Measurements from ENCODE around the gene ARL6IP1. TPM values are rescaled to one million over a fixed set of nuclear protein-coding genes. Genes with fewer than 3 reads are reported as not detected.
A peak's percentile ranks its signal among the peaks of the same experiment; 100 is the strongest.

ARL6IP1 gene
- polyA plus RNA-seq, 3 donors: 89.0 to 158 (median 142) TPM

DNA sequence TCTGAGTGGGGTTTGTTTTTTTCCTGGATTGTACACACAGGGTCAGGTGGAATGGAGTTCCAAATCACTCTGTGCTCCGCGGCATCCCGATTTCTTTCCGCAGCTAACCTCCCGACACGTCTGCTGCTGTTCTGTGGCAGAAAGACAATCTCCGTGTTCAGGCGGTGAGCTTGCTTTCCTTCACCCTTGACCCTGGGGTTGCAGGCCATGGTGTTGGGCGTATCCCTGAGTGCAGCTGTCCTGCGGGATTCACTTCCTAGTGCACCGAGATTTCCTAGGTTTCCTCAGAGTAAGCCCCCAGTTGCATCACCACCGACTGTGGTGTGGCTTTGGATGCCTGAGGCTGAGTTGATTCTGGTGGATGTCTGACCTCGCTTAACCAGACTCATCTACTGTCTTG lies 7.8 kb upstream of the ARL6IP1 start:
- H3K36me3 Mint-ChIP-seq: peaks cover 55 to 68% of the 10 kb centered on the region in 2 donors
- peak overlapping the region in 3 of 7 donors; percentile 33 to 61 (median 49) for H3K27ac Mint-ChIP-seq

DNA sequence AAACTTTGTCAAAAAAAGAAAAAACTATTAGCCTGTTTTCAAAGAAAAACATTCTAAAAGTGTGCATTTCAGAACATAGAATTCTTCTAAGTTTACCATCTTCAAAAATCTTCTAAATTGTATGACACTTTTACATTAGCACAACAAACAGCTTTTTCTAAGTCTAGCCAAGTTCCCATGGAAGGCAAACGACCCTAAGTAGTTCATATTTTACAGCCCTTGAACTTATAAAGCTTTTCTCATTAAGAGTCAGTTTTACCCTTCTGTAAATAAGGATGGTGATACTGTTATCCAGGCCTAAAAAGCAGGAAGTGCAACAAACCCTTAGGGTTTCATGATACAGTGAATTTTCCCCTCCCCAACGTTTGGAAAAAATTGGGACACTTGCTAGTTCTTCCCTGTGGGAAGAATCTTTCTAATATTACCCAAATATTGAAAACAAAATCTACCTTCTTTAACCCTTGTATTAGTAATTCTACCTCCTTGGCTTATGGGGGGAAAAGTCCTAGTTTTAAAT lies 4.0 kb upstream of the ARL6IP1 start:
- no peaks in the 10 kb centered on the region for H3K9me3 ChIP-seq (replicated peaks in 1 of 2; ENCODE audit: control insufficient read depth in 1 of 2, insufficient read depth in 1 of 2, low read length in 2 of 2)
- H3K79me2 ChIP-seq (ENCODE audit: insufficient read depth, low read length): peaks cover 52% of the 10 kb centered on the region
- peaks cover 27 to 40% of the 10 kb centered on the region in 2 donors for H3K36me3 ChIP-seq (replicated peaks in 1 of 2; ENCODE audit: control insufficient read depth in 1 of 2, insufficient read depth in 2 of 2, low read length in 2 of 2)
- Mint-ChIP-seq H3K4me1 (peaks cover 49% of the 10 kb centered on the region), H3K27me3 (ENCODE audit: low read depth in 3 of 3) (peaks cover 0 to 1% (median 0%) of the 10 kb centered on the region in 3 donors), H3K9me3 (peaks cover 0 to 2% (median 0%) of the 10 kb centered on the region in 7 donors), H3K27ac (peak overlapping the region in 4 of 7 donors; percentile 40 to 90 (median 81)), H3K4me3 (no peak overlapping the region), H3K36me3 (peaks cover 31 to 39% of the 10 kb centered on the region in 2 donors)
- peak overlapping the region in 1 of 2 donors; percentile 77 for H3K27ac ChIP-seq (ENCODE audit: low read depth in 1 of 2, low read length in 2 of 2)
- no peak for DNase-seq
- no peak overlapping the region for H2AFZ ChIP-seq (ENCODE audit: insufficient read depth, low read depth, low read length, poor library complexity, severe bottlenecking)
- H3K9ac ChIP-seq (ENCODE audit: insufficient read depth, low read length, poor library complexity, severe bottlenecking): no peak overlapping the region
- H3K27me3 ChIP-seq (ENCODE audit: control insufficient read depth in 2 of 2, insufficient read depth in 2 of 2, low read length in 2 of 2): no peaks in the 10 kb centered on the region
- TF ChIP-seq, protein P1, sequence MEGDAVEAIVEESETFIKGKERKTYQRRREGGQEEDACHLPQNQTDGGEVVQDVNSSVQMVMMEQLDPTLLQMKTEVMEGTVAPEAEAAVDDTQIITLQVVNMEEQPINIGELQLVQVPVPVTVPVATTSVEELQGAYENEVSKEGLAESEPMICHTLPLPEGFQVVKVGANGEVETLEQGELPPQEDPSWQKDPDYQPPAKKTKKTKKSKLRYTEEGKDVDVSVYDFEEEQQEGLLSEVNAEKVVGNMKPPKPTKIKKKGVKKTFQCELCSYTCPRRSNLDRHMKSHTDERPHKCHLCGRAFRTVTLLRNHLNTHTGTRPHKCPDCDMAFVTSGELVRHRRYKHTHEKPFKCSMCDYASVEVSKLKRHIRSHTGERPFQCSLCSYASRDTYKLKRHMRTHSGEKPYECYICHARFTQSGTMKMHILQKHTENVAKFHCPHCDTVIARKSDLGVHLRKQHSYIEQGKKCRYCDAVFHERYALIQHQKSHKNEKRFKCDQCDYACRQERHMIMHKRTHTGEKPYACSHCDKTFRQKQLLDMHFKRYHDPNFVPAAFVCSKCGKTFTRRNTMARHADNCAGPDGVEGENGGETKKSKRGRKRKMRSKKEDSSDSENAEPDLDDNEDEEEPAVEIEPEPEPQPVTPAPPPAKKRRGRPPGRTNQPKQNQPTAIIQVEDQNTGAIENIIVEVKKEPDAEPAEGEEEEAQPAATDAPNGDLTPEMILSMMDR (IDR thresholded peaks at IDR 0.05): no peak
- peaks cover 41 to 52% of the 10 kb centered on the region in 2 donors for H3K4me1 ChIP-seq (ENCODE audit: control insufficient read depth in 1 of 2, insufficient read depth in 2 of 2, low read length in 2 of 2)
- no peak overlapping the region for H3K4me3 ChIP-seq (replicated peaks in 1 of 3; ENCODE audit: low read depth in 2 of 3, low read length in 3 of 3)
- no peak overlapping the region for H3K4me2 ChIP-seq (replicated peaks; ENCODE audit: extremely low read depth, low read length, poor library complexity, severe bottlenecking)
- H4K20me1 ChIP-seq (ENCODE audit: insufficient read depth, low read length): peaks cover 8% of the 10 kb centered on the region
- no CpG with 5 or more reads among the region's 2 CpGs for WGBS (ENCODE audit: insufficient coverage)
- intact Hi-C loops (cut with micrococcal nuclease): loop anchor here in 1 of 2 donors (10.0 kb wide), 2 partner anchors 69 to 749 kb away; partner anchors contain the start of gene VPS35L

More for the DNA sequence above, 7.8 kb upstream of the ARL6IP1 start:
- Mint-ChIP-seq H3K27me3 (ENCODE audit: low read depth in 3 of 3) (peaks cover 0 to 1% (median 0%) of the 10 kb centered on the region in 3 donors), H3K4me1 (peaks cover 26% of the 10 kb centered on the region), H3K4me3 (no peak overlapping the region), H3K9me3 (peaks cover 0 to 1% (median 0%) of the 10 kb centered on the region in 7 donors)
- TF ChIP-seq, protein P1 (IDR thresholded peaks at IDR 0.05): no peak
- Histone ChIP-seq H3K9me3 (replicated peaks in 1 of 2; ENCODE audit: control insufficient read depth in 1 of 2, insufficient read depth in 1 of 2, low read length in 2 of 2) (no peaks in the 10 kb centered on the region), H3K4me3 (replicated peaks in 1 of 3; ENCODE audit: low read depth in 2 of 3, low read length in 3 of 3) (no peak overlapping the region), H3K27ac (ENCODE audit: low read depth in 1 of 2, low read length in 2 of 2) (no peak overlapping the region), H3K27me3 (ENCODE audit: control insufficient read depth in 2 of 2, insufficient read depth in 2 of 2, low read length in 2 of 2) (no peaks in the 10 kb centered on the region), H3K79me2 (ENCODE audit: insufficient read depth, low read length) (peaks cover 32% of the 10 kb centered on the region), H3K36me3 (replicated peaks in 1 of 2; ENCODE audit: control insufficient read depth in 1 of 2, insufficient read depth in 2 of 2, low read length in 2 of 2) (peaks cover 57 to 69% of the 10 kb centered on the region in 2 donors), H3K4me2 (replicated peaks; ENCODE audit: extremely low read depth, low read length, poor library complexity, severe bottlenecking) (no peak overlapping the region), H3K9ac (ENCODE audit: insufficient read depth, low read length, poor library complexity, severe bottlenecking) (no peak overlapping the region), H4K20me1 (ENCODE audit: insufficient read depth, low read length) (no peaks in the 10 kb centered on the region), H3K4me1 (ENCODE audit: control insufficient read depth in 1 of 2, insufficient read depth in 2 of 2, low read length in 2 of 2) (peaks cover 13 to 20% of the 10 kb centered on the region in 2 donors), H2AFZ (ENCODE audit: insufficient read depth, low read depth, low read length, poor library complexity, severe bottlenecking) (no peak overlapping the region)
- 97% methylated on average over 10 of the region's 13 CpGs for WGBS (ENCODE audit: insufficient coverage)
- DNase-seq: no peak
- intact Hi-C loops (cut with micrococcal nuclease): loop anchor here in 1 of 2 donors (10.0 kb wide), 2 partner anchors 66 to 746 kb away; partner anchors contain the start of gene VPS35L
